Cardiac septum (tissue), 1 donor: ENCODE data around the gene DGKD. TPM values are rescaled to one million over a fixed set of nuclear protein-coding genes. Genes with fewer than 3 reads are reported as not detected.

ENCODE experiments used
- DNase-seq: peaks from one replicate; pipeline ENCODE4 v3.0.0-alpha.2; 2020; ENCODE audit warnings: low spot score
- intact Hi-C: fragments of 100-400 bp; cut with DNase I; formaldehyde crosslinking; loops from one replicate; pipeline ENCODE4 v1.14.0; 2022
- total RNA-seq: library from RNA; stranded (reverse); fragmentation: NEBNext Ultra II Directional; extraction: Animal tissue kit (Norgen Biotek cat#: 25700); gene quantifications from one replicate; pipeline ENCODE4 v1.2.1, GENCODE V29; 2021
- donor health status: DM: no; HTN: no; CAD: no.

The DGKD gene
- total RNA-seq, 1 donor from 2014 or later: 100 TPM

DNA sequence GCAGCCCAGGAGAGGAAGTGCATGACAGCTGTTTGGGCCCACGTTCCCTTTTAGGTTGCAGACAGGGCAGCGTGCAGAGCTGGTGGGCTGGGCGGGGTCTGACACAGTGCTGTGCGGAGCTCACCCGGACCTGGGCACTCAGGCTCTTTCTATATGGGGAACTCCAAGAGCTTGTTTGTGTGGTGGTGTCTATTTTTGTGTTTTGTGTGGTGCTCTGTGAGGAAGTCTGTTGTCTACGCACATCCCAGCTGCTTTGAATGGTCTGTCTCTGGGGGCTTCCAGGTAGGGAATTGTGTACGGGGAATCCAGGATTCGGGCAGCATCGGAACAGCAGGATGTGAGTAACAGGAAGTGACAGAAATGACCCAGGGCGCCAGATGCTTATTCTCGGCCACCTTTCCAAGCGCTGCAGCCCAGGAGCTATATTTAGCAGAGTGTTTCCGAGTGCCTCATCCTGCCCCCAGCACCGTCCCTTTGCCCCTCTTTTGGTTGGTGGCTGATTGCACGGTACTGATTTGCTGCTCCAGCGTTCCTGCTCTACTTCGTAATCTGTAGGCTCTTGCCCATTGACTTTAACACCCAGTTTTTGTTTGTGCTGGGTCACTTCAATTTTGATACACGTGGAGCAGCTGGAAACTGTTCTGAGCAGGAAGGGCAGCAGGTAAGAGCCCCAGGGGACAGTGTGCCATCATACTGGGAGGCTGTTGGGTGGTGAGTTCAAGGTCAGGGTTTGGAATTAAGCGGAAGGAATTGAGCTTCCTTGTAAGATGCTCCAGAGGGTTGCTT is 64.7 kb downstream of the DGKD start:
- DNase-seq: peak; percentile 87
- intact Hi-C loops: no loop called here

DNA sequence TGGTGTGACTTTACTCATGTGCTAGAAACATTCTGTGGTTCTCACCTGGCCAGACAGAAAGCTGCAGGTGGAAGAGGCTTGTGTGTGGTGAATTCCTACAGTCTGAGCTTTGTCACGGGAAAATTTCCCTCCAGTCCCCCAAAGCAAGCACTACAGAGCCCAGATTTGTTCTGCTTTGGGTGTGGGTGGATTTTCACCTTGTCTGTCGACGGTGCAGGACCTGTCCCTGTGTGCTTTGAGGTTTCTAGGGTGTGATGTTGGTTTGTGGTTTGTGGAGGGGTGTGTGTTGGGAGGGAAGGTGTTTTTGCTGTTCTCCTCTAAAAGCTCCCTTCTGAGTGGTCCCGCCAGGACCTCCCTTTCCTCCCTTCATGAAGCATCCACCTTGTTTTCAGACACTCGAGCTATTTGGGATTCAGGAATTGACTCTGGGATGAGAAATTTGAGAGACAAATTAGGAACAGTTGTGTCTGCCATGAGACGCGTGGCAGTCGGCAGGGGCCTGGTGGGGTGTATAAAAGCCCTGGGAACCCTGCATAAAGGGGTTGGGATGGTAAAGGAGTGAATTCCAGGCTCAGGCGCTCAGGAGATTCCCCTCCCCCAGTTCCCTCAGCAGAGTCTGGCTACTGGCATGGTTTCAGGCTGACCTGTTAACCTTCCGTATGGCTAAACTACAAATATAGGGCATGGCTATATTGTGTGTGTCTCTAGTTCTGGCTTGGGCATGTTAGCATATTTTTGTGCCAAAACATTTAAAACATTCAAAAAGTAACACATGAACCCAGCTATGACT is 65.5 kb downstream of the DGKD start:
- intact Hi-C loops: no loop called here
- DNase-seq: no peak

DNA sequence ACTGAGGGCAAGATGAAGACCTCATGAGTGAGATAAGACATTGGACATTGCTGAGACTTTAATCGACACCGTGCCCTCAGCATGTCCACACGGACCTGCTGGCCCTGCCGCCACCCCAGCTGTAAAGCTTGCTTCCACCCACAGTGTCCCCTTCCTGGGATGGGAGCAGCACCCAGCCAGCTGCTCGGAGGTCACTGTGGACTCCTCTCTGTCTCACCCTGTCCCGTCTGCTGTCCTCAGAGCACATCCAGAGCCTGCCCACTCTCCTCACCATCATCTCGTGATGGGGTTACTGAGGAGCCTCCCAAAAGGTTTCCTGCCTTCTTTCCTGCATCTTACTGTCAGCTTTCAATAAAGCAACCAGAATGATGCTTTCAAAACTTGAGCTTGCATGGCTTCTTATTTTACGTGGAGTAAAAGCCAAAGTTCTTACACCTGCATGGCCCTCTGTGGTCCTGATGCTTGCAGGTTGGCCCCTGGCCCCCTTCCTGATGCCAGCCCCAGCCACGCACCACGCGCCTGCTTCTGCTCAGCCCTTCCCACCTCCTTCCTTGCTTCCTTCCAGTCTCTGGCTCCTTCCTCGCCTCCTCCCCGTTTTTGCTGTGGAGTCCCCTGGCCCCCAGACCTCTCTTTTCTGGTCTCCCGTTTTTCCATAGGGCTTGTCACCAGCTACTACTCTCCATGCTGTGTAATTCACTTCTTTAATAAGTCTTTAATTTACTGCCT is 67.0 kb downstream of the DGKD start:
- DNase-seq: no peak
- intact Hi-C loops: no loop called here

DNA sequence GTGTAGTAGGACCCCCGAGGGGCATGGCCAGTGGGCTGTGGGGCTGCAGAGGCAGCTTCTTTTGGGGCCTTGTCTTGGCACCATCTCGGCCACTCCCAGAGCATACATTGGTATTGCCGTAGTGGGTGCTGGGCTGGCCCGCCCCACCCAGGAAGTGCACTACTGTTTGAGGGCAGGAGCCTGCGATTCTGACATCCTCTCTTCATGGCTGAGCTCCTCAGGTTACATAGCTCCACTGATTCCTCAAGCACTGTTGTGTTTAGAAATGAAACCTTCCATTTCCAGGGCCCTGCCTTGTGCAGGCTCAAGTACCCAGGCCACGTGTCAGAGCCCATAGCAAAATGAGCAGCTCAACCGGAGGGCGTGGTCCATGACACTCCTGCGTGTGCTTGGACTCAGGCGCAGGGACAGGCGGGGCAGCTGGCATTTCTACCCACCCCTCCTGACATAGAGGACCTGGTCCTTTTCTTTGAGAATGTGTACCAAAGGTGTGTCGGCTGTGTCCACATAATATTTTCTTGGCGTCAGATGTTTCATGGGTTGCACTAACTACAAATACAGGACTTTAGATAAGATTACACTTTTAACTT is 67.9 kb downstream of the DGKD start:
- no peak for DNase-seq
- intact Hi-C loops: no loop called here

DNA sequence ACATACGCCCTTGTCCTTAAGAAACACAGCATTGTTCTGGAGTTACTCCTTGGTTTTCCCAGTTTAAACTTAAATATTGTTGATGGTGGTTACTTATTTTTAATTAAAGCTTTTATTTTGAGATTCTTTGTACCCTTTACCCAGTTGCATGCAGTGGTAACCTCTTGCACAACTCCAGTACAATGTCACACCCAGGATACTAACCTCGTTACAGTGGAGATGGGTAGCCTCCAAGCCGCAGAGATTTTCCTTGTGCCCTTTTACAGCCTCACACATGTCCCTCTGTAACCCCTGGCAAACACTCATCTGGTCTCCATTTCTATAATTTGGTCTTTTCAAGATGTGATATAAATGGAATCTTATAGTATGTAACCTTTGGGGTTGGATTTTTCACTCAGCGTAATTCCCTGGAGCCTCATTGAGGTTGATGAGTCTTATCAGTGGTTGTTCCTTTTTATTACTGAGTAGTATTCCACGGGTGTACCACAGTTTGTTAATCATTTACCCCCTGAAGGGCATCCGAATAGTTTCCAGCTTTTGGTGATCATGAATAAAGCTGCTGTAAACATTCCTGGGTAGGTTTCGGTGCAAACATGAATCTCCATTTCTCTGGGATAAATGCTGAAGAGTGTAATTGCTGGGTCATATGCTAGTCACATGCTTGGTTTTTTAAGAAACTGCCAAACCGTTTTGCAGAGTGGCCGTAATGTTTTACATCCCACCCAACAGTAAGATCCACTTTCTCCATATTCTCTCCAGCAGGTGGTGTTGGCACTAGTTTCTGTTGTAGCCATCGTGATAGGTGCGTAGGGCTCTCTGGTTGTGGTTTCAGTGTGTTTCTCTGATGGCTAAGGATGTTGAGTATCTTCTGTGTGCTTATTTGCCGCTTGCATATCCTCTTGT is 68.6 kb downstream of the DGKD start:
- DNase-seq: no peak
- intact Hi-C loops: no loop called here

DNA sequence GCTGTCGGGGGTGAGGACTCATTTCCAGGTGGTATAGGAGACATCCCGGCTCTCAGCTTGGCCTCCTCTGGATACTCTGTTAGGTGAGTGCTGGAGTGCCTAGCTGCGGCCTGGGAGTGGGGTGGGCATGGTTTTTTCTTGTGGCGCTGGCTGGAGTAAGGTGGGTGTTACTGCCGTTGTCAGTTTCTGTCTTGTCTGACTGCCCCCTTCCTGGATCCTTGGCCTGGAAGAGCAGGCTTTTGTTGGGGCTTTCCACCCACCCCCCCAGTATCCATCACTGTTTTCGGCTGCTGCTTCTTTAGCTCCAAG is 69.2 kb downstream of the DGKD start:
- no peak for DNase-seq
- intact Hi-C loops: no loop called here

DNA sequence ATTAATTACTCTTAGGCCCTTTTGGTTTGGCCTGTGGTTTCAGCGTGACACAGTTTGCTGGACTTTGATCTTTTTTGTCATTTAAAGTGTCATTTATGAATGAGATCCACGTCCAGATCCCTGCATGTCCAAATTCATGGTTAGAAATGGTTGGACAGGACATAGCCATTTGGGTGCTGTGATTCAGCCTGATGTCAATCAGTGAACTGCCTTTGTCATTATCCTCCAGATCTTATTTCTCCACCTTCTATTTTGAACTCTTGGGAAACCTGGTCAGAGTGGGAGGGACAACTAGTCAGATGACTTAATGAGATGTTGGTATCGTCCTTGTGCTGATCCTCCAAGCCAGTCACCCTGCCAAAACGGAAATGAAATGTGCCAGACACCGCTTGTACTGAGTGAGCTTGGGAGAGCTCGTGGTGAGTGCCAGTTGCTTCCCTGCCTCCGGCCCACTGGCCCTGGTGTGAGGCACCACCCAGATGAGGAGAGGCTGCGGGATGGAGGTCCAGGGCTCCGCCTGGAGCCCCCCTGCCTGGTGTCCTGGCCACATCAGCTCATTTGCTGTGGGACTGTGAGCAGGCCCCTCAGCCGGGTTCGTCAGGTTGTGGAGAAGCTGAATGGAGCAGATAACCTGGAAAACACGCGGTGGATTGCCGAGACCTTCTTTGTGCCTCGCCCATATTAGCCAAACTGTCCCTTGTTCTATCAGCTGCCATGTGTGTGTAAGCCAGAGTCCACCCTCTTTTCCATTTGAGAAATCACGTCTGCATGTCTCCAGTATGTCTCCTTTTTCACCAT is 70.1 kb downstream of the DGKD start:
- DNase-seq: no peak

DNA sequence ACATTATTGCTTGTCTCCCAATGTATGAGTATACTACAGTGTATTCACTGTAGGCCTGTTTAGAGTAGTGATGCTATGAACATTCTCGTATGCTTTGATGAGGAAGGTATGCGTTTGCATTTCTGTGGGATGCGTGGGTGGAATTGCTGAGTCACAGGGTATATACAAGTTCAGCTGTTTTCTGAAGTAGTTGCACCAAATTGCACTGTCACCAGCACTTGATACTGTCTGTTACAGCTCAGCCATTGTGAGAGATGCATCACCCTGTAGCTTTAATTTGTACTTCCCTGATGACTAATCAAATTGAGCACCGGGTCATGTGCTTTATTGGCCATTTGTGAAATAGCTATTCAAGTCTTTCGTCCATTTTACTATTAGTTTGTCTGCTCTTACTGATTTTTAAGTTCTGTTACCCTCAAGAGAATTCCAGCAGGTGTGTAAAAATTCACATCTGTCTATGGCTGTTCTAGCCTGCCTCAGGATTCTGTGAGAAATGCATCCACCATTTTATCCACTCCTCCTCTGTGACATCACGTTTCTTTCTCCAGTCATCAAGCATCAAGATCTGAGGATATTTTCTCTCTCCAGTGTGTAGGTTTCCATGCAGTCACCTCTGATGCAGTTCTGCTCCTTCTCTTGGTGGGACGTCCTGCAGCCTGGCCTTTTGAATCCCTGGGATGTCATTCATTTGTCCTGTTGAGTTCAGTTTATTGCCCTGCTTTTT is 72.5 kb downstream of the DGKD start:
- intact Hi-C loops: no loop called here
- no peak for DNase-seq

More for the DNA sequence above, 70.1 kb downstream of the DGKD start:
- intact Hi-C loops: no loop called here

DNA sequence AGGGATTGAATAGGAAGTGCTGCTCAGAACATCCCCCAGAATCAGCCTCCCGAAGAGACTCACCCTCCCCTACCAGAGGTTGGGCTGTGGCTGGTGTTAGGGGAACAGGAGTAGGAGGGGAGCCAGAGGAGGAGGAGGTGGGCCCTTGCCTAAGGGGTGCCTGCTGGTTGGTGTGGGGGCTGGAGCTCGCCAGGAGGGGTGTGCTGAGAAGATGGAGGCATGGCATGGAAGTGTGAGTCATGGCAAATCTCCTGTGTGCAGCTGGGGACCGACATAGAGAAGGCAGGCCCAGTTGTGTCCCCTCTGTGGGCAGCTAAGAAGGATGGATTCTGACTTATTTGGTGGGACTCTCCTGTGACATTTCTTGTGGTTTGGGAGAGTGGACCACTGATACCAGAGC is 73.7 kb downstream of the DGKD start:
- intact Hi-C loops: no loop called here
- DNase-seq: no peak

DNA sequence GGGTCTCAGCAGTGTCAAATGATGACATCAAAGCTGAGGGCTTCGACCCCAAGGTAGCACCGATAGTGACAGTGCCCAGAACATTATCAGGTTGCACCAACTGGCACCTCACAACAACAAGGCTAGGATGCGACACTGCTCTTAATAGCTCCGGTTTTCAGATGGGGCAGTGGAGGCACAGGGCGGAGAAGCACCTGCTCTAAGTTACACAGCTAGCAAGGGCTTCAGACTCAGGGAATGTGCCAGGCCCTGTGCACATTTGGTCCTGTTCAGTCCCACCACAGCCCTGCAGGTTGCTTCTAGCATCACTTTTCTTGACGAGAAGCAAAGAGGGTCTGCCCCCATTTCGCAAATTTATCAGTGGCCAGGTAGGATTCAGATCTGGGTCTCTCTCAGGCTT is 74.1 kb downstream of the DGKD start:
- intact Hi-C loops: no loop called here
- DNase-seq: no peak

DNA sequence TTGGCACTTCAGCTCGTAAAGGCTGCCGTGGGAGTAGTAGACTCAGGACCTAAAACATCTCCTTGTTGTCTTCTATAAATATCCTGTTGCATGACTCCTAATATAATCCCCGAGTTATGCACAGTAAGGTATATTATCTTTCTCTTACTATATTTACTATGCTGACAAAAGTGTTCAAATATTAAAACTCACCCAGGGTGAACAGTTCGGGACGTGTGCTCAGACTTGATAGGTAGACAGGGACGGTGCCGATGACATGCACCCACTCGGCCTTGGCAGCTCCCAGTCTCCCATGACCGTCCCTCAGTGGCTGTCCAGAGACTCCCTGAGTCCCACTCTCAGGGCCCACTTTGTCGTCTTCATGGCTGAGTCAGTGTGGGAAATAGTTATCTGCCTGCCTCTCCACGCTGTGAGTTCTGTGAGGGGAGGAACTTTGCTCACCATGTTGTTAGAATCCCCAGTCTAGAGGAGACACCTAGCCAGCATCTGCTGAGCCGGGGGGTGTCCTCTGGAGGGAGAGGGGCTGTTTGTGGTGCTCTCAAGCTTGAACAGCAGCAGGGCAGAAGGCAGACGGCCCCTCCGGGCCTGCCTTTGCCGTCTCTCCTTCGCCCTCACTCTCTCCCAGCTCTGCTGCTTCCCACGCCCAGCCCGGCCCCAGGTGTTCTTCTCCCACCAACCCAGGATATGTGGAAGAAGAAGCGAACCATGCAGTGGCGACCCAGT is 75.0 kb downstream of the DGKD start:
- intact Hi-C loops: no loop called here
- no peak for DNase-seq

DNA sequence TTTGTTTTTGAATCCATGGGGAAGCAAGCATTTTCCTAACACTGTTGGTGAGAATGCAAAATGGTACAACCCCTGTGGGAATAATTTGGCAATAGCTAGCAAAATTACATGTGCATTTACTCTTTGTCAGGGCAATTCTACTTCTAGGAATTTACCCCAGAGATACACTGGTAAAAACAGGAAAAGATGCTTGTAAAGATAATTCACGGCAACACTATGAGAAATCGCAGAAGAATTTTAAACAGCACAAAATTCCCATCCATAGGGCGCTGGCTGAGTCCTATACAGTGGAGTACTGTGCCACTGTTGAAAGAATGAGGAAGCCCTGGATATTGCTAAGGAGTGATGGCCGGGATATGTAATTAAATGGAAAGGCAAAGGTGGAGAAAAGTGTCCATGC is 75.8 kb downstream of the DGKD start:
- no peak for DNase-seq
- intact Hi-C loops: no loop called here

DNA sequence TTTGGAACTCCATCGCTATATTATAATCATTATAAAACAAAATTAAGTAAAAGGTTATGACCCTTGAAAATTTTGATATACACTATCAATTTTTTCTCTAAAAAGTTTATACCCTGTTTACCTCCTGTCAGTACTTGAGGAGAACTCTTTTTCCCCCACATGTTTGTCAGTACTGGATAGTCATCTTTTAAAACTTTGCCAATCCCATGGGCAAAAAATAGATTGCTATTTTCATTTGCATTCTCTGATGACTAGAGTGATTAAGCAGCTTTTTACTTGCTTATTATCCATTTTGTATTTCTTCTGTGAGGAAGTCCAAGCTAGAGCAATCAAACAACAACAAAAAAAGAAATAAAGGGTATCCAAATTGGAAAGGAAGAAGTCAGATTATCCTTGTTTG is 76.4 kb downstream of the DGKD start:
- DNase-seq: no peak
- intact Hi-C loops: no loop called here

DNA sequence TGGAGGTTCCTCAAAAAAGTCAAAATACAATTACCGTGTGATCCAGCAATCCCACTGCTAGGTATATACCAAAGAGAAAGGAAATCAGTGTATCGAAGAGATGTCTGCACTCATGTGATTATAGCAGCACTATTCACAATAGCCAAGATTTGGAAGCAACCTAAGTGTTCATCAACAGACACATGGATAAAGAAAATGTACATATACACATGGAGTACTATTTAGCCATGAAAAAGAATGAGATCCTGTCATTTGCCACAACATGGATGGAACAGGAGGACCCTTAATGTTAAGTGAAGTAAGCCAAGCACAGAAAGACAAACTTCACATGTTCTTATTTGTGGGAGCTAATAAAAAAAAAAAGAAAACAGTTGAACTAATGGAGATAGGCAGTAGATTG is 78.7 kb downstream of the DGKD start:
- no peak for DNase-seq
- intact Hi-C loops: no loop called here

DNA sequence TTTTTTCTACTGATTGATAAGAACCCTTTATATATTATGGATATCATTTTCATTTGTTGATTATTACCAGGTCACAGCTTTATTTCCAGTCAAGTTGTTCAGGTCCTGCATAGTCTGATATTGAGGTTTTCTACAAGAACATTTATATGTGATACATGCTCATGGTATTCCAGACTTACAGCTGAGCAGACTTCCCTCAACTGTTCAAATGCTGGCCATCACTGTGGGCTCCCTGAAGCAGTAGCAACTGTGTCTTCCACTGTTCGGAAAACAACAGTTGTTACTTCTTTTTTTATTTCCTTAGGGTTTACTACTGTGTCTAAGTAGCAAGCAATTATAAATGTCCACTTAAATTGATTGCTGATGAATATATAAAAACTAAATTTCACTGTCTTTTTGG is 79.5 kb downstream of the DGKD start:
- intact Hi-C loops: no loop called here
- DNase-seq: no peak

DNA sequence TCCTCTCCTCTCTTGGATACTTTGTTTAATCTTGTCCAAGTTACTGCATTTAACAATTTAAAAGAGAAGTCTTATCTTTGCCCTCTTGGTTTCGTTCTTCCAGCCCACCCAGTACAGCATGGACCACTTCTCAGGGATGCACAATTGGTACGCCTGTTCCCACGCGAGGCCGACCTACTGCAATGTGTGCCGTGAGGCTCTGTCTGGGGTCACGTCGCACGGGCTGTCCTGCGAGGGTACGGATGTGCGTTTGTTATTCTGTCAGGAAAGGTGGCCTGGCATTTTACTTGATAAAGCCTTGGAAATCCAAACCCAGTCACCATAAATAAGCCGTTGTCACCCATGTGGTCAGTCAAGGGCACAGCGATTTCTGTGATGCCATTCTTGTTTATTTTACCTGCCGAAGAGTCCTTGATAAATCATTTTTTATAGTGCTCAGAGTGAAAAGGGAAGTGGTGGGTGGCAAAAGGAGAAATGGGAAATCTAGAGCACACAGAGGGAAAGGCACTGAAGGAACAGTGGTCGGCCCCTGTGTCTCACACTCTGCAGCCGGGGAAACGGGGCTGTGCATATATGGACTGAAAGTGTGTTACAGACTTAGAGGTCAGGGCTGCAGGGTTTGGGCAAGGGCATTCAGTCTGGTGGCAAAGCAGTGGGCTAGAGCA is 80.5 kb downstream of the DGKD start:
- peak; percentile 70 for DNase-seq

More for the DNA sequence above, 80.5 kb downstream of the DGKD start:
- intact Hi-C loops: no loop called here
